OCI-LY3 (cell line): ENCODE results near the gene IFT88.

Experiments used
- EZH2phosphoT487 ChIP-seq: fragments of 200-600 bp; shearing (Covaris generic); IDR thresholded peaks from 2 replicates; pipeline ENCODE4 v1.6.1; 2018; ENCODE audit warnings: antibody characterized with exemption, mixed run types, low read depth
- TF ChIP-seq, protein P1 (sequence below): fragments of 200-600, 300-600 bp; sonication (generic); IDR thresholded peaks from 2 replicates; pipeline ENCODE4 v1.5.1; 2014; ENCODE audit warnings: antibody characterized with exemption, low read length, low read depth

DNA sequence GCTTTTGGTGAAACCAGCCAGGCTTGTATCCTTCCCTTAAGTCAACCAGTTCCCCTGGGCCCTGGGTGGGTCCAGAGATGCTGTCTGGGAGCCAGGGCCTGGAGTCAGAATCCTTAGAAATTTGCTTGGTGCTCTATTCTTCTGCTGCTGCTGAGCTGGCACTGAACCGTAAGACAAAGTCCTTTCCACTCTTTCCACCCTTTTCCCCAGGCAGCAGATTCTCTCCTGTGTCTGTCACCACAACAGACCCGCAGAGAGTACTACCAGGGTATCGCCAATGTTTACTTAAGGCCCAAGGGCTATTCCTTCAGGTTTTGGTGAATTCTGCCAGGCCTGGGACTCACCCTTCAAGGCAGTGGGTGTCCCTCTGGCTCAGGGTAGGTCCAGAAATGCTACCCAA is 12.2 kb downstream of the IFT88 start:
- TF ChIP-seq, protein P1, sequence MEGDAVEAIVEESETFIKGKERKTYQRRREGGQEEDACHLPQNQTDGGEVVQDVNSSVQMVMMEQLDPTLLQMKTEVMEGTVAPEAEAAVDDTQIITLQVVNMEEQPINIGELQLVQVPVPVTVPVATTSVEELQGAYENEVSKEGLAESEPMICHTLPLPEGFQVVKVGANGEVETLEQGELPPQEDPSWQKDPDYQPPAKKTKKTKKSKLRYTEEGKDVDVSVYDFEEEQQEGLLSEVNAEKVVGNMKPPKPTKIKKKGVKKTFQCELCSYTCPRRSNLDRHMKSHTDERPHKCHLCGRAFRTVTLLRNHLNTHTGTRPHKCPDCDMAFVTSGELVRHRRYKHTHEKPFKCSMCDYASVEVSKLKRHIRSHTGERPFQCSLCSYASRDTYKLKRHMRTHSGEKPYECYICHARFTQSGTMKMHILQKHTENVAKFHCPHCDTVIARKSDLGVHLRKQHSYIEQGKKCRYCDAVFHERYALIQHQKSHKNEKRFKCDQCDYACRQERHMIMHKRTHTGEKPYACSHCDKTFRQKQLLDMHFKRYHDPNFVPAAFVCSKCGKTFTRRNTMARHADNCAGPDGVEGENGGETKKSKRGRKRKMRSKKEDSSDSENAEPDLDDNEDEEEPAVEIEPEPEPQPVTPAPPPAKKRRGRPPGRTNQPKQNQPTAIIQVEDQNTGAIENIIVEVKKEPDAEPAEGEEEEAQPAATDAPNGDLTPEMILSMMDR: no peak
- no peak for TF ChIP-seq EZH2phosphoT487
